ENCODE data around the gene NEMP2. TPM values are rescaled to one million over a fixed set of nuclear protein-coding genes. Genes with fewer than 3 reads are reported as not detected.

NEMP2 gene
- total RNA-seq, 1 donor from 2014 or later, result 6.5 TPM

DNA sequence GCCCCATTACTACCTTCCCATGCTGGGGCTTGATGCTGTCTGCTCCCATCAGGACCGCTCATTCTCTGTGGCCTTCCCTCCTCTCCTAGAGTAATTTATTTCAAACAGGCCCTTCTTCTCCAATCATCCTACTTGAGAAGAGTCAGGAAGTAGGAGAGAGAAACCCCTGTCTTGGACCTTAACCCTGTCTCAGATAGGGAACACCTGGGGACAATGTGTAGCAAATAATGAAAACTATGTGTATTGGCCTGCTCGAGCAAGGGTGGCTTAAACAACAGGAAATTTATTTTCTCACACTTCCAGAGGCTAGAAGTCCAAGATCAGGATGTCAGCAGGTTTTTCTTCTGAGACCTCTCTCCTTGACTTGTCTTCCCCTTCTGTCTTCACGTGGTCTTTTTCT lies 26.6 kb upstream of the NEMP2 start:
- no peak for DNase-seq (ENCODE audit: low spot score)

- DNase-seq (ENCODE audit: low spot score), result no peak
Measured at GRCh38 chr2:190554357-190555006, 20.0 kb upstream of the NEMP2 start.

- no peak for DNase-seq (ENCODE audit: low spot score)
Measured at GRCh38 chr2:190553254-190553653, 18.7 kb upstream of the NEMP2 start.

DNA sequence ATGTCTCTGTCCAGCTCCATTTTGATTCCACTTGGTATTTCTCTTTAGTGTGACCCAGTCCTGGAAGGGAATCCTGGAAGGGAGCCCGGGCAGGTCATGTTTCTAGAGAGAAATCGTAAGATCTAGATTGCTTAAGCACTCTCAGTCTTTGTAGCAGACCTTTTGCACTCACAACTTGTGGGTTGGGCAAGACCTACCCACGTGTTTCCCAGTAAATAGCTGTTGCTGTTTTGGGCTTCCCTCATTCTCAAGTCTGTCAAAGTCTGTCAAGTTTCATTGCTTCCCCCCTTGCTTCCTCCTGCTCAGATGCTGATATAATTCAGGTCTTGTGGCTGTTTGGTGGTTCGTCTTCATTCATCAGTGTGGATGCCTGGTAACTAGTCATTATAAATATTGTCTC lies 17.4 kb upstream of the NEMP2 start:
- no peak for DNase-seq (ENCODE audit: low spot score)

DNA sequence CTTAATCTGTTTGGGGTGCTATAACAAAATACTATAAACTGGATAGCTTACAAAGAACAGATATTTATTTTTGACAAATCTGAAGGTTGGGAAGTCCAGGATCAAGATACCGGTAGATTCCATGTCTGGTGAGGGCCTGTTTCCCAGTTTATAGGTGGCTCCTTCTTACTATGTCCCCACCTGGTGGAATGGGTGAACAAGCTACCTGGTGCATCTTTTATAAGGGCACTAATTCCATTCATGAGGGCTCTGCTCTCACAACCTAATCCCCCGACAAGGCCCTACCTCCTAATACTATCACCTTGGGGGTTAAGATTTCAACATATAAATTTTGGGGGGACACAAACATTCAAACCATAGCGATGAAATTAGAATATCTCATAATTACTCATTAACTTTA lies 15.6 kb upstream of the NEMP2 start:
- DNase-seq (ENCODE audit: low spot score), result no peak

GRCh38 chr2:190547886-190548285 lies 13.4 kb upstream of the NEMP2 start:
- no peak for DNase-seq (ENCODE audit: low spot score)

DNA sequence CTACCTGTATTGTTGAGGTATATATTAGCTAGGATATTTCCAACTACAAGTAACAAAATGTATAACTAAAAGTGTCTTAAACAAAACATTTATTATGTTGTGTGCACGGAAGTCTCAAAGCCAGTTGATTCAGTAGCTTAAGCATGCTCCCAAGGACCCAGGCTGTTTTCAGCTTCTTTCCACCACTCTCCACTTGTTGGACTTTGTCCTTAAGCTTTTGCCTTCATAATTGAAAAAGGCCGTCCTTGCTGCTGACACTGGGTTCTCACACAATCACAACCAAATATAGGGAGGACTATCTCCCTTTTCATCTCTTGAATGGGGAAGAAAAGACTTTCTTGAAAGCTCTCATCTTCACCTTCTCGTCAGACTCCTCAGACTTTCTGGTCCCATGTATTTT lies 12.2 kb upstream of the NEMP2 start:
- DNase-seq (ENCODE audit: low spot score), result no peak

DNA sequence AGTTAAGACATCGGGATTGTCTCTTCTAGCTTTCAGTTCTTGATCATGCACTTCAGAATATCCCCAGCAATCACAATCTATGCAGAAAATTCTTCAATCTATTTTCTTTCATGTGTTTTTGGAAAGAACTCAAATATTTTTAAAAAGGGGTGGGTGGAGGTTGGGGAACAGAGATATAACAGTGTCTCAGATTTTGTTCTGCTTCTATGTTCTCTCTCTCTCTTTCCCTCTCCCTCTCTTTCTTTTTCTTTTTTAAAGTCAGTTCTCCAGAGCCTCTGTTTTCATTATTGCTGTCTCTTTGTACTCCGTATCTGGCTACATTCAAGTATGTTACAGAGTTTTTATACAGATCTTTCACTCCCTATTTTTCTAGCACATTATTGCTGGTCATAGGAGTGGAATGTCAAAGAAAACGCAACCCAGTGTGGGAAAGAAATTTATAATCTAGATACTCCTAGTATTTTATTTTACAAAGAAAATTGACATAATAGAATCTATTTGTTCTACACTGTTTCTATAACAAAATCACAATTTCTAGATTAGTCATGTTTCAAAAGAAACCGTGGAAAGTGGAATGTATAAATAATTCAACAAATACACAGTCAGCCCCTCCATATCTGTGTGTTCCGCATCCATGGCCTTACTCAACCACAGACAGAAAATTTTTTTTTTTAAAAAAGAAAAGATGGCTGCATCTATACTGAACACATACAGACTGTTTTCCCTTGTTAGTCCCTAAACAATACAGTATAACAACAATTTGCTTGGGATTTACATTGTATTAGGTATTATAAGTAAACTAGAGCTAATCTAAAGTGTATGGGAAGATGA lies 11.2 kb upstream of the NEMP2 start:
- DNase-seq (ENCODE audit: low spot score), result no peak

GRCh38 chr2:190545093-190545492 lies 10.6 kb upstream of the NEMP2 start:
- DNase-seq (ENCODE audit: low spot score), result no peak

- no peak for DNase-seq (ENCODE audit: low spot score)
Measured at GRCh38 chr2:190540048-190540447, 5.5 kb upstream of the NEMP2 start.

DNA sequence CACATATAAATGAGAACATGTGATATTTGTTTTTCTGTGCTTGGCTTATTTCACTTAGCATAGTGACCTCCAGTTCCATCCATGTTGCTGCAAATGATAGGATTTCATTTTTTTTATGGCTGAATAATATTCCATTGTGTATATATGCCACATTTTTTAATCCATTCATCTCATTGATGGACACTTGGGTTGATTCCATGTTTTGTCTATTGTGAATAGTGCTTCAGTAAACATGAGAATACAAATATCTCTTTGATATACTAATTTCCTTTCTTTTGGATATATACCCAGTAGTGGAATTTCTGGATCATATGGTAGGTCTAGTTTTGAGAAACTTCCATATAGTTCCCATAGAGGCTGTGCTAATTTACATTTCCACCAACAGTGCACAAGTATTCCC lies 3.7 kb upstream of the NEMP2 start:
- DNase-seq (ENCODE audit: low spot score), result no peak

- DNase-seq (ENCODE audit: low spot score), result no peak
Measured at GRCh38 chr2:190537765-190538164, 3.2 kb upstream of the NEMP2 start.

- no peak for DNase-seq (ENCODE audit: low spot score)
Measured at GRCh38 chr2:190535586-190535985, 1.1 kb upstream of the NEMP2 start.

GRCh38 chr2:190535121-190535439 lies 558 bp upstream of the NEMP2 start:
- DNase-seq (ENCODE audit: low spot score), result no peak

DNA sequence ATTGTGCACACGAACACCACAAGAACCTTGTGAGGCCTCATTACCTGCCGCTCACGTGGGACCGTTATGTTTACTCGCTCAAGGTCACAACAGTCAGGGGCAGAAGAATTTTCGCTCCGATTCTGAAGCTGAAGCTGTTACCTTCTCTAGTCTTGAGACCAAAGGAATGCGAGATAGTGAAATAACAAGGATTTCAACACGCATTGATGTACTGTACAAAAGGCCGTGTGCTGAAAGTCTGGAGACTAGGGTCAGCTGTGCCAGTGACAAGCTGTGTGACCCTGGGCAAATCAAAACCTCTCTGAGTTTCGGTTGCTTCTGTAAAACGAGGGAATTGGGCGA lies 583 bp downstream of the NEMP2 start:
- DNase-seq (ENCODE audit: low spot score), result no peak

GRCh38 chr2:190533175-190533967 lies 1.2 kb downstream of the NEMP2 start:
- DNase-seq (ENCODE audit: low spot score), result no peak

DNA sequence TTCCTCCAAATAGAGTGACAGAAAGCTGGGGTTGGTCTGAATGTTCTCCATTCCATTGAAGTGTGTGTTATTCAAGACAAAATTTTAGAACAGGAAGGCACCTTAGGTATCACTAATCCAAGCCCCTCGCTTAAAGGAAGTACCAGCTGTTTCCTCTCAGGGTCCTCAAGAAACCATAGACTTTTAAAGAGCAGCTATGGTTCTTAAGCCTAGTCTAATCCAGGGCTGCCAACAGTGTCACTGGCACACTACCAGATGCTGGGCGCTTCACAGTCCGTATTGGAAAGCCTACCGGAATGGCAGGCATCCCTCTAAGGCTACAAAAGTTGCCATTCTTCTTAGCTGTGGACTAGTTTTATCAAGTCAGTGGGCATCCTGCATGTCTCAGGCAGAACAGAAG lies 1.9 kb downstream of the NEMP2 start:
- DNase-seq (ENCODE audit: low spot score), result no peak

DNA sequence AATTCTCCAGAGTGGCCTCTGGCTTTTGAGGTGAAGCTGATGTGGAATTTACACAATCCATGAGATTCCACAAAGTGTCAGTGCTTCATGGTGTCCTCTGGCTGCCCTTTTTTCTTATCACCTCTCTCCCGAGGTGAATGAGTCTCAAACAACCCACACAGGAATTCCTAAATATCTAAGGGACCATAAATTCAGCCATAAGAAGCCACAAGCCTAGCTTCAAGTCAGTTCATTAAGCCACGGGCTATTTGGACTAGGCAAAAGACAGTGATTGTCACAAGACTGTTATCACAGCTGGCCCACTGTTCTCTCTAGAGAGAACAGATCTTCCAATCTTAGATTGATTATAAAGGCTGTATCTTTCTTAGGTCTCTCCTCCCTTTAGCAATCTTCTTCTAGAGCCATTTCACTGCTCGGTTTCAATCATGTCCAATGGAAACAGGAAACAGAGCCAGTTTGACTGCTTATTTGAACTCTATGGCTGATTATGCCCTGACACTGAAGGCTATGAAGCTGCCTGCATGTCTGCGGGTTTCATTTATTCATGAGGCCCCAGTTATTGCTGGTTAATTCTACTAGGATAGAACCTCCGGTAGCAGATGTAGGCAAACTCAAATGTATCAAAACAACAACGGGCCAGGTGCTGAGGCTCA lies 4.1 kb downstream of the NEMP2 start:
- no peak for DNase-seq (ENCODE audit: low spot score)

DNA sequence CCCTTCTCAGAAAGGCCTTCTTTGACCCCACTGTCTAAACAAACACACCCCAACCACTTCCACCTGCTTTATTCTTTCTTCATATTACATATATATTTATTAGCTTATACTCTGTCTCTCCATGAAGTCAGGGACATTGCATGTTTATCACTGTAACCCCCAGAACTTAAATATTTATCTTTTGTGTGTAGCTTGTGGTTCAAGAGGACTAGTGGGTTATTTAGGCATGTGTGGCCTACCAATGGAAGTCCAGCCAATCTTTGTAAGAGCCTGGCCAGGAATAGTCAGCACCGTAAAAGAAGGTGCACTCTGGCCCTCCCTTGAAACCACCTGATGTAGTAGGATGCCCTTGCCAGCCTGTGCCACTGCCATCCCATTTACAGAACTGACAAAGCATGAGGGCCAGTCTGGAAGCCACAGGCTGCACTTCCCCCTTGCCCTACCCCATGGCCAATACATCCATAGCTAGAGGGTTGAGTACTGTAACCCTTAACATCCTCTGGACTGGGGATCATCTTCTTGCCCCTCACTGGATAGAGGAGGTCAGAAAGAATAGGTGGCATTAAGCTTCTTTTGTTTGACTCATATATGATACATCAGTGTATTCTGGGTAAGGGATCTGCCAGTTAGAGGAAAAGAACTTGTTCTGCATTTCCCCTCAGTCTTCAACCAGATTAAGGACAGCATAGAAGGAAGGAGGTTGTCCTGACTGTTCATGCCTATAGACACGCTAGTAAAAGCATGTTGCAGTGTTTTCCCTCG lies 4.9 kb downstream of the NEMP2 start:
- no peak for DNase-seq (ENCODE audit: low spot score)

DNA sequence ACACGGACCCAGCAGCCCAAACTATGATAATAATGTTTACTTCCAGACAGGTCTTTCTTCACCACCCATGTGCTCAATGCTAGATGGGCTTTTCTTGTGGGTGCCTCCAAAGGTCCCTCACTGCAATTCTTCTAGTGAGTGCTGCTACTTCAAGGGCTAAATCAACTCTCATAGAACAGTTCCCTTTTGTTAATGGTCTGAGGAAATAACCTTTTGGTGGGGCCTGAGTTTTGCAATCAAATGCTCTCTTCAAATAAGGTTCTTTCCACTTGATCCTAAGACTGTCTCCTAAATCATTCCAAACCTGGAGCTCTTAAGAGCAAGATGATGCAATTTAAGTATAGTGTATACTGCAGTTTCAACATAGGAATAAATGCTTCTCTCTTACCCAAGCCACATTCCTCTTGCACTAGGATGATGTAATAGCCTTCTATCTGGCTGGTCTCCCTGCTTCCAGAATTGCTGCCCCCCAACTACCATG lies 6.0 kb downstream of the NEMP2 start:
- no peak for DNase-seq (ENCODE audit: low spot score)

GRCh38 chr2:190527918-190528317 lies 6.6 kb downstream of the NEMP2 start:
- DNase-seq (ENCODE audit: low spot score), result no peak
